ENCODE results near the gene TRAPPC14. TPM values are rescaled to one million over a fixed set of nuclear protein-coding genes. Genes with fewer than 3 reads are reported as not detected.

Gene TRAPPC14
- total RNA-seq, 4 donors from 2014 or later: 11.1 to 21.1 (median 11.8) TPM

- intact Hi-C loops (cut with DNase I): no loop called here
- Histone ChIP-seq H3K4me3 (replicated peaks in 1 of 3) (peak overlapping the region in 1 of 3 donors; percentile 33), H3K27me3 (peaks cover 5% of the 10 kb centered on the region), H3K27ac (no peak overlapping the region), H3K4me1 (peaks cover 5 to 26% of the 10 kb centered on the region in 2 donors), H3K36me3 (no peaks in the 10 kb centered on the region), H3K9me3 (no peaks in the 10 kb centered on the region)
- 36 to 46% methylated on average over 6 to 20 of the region's 22 CpGs for WGBS, 2 donors
- no peak for DNase-seq
- no peak for TF ChIP-seq POLR2A (IDR thresholded peaks at IDR 0.05)
- TF ChIP-seq CTCF (IDR thresholded peaks at IDR 0.05): no peak
These were observed 13.3 kb upstream of the TRAPPC14 start for GRCh38 chr7:100171840-100172239.

DNA sequence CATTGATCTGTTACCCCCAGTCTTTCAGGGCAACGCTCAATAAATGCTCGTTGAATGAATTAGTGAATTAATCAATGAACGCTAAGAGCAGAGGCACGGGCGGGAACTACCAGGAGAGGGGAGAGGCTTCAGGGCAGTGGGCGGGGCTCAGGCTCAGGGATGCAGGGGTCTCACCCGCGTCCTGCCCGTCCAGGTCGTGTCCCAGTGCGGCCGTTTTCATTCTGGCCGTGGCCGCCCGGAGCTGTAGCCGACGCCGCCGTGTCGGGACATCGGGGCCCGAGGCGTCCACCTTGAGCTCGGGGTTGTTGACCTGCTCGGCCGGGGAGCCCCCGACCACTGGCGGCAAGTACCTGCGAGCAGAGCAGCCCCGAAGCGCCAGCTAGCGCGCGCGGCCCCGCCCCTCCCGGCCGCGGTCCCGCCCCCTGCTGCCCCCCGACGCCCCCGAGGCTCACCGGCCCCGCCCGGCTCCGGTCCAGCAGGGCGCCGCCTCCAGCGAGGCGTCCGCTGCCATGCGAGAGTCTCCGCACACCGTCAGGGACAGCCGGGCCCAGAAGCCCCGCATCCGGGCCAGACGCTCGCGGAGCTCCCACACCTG, 12.7 kb upstream of the TRAPPC14 start:
- 22 to 38% methylated on average over 6 to 11 of the region's 61 CpGs for WGBS, 2 donors
- Histone ChIP-seq H3K4me3 (replicated peaks in 1 of 3) (peak overlapping the region in 1 of 3 donors; percentile 33), H3K27ac (no peak overlapping the region), H3K9me3 (no peaks in the 10 kb centered on the region), H3K27me3 (peaks cover 5% of the 10 kb centered on the region), H3K36me3 (no peaks in the 10 kb centered on the region), H3K4me1 (peaks cover 4 to 26% of the 10 kb centered on the region in 2 donors)
- TF ChIP-seq POLR2A (IDR thresholded peaks at IDR 0.05): no peak
- TF ChIP-seq CTCF (IDR thresholded peaks at IDR 0.05): no peak
- DNase-seq: no peak
- intact Hi-C loops (cut with DNase I): no loop called here

- no peak overlapping the region for H3K27ac ChIP-seq
- DNase-seq: no peak
- H3K4me1 ChIP-seq: peaks cover 4 to 26% of the 10 kb centered on the region in 2 donors
- WGBS, 2 donors: 87 to 93% methylated on average over 11 of the region's 11 CpGs
- H3K4me3 ChIP-seq (replicated peaks in 1 of 3): no peak overlapping the region
- TF ChIP-seq CTCF (IDR thresholded peaks at IDR 0.05) (no peak), POLR2A (IDR thresholded peaks at IDR 0.05) (no peak)
- intact Hi-C loops (cut with DNase I): no loop called here
- no peaks in the 10 kb centered on the region for H3K36me3 ChIP-seq
- peaks cover 5% of the 10 kb centered on the region for H3K27me3 ChIP-seq
- H3K9me3 ChIP-seq: no peaks in the 10 kb centered on the region
These were observed 11.8 kb upstream of the TRAPPC14 start for GRCh38 chr7:100170101-100170897.

DNA sequence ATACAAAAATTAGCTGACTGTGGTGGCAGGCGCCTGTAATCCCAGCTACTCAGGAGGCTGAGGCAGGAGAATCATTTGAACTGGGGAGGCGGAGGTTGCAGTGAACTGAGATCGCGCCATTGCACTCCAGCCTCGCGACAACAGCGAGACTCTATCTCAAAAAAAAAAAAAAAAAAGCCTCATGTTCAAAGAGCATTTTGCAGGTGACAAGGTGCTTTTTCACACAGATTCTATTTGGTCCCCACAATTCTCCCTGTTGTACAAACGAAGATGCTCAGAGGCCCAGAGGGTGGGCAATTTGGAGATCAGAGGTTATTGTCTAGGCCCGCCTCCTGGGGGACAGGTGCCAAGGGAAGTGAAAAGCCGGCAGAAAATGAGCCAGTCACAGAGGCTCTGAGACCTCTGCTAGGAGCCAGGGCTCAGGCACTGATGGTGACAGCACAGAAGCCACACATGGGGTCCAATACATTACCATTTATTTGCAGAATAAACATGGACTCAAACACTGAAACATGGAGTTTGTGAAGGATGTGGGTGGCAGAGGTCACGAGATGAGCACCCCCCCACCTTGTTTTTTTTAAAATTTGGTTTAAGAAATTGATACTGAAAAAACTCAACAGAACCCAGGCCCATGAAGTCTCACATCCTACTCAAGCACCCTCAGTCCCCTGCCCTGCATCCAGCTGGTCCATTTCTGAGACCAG, 10.8 kb upstream of the TRAPPC14 start:
- Histone ChIP-seq H3K27me3 (peaks cover 5% of the 10 kb centered on the region), H3K4me1 (peaks cover 4 to 26% of the 10 kb centered on the region in 2 donors), H3K36me3 (no peaks in the 10 kb centered on the region), H3K9me3 (no peaks in the 10 kb centered on the region), H3K4me3 (replicated peaks in 1 of 3) (no peak overlapping the region), H3K27ac (no peak overlapping the region)
- no peak for DNase-seq
- intact Hi-C loops (cut with DNase I): no loop called here
- 84 to 85% methylated on average over 11 of the region's 11 CpGs for WGBS, 2 donors
- TF ChIP-seq CTCF (IDR thresholded peaks at IDR 0.05) (no peak), POLR2A (IDR thresholded peaks at IDR 0.05) (no peak)

Measured in thyroid gland (tissue), 4 donors.